NCI-H460 (cell line): ENCODE measurements around the gene ACAD8. TPM values are rescaled to one million over a fixed set of nuclear protein-coding genes. Genes with fewer than 3 reads are reported as not detected.
"Not testable (repeated sequence)": the region's sequence is repeated elsewhere in the genome, so short reads cannot be mapped to it uniquely, and the experiment has no call there.

Experiments used
- DNase-seq: peaks from one replicate; pipeline ENCODE4 v3.0.0-alpha.2; 2016; ENCODE audit warnings: low read depth; ENCODE audit errors: extremely low read depth
- total RNA-seq: library from RNA; depleted of rRNA; stranded (reverse); fragments of >200 nt; shearing (Covaris generic); gene quantifications from 2 replicates; pipeline ENCODE4 v1.2.3, GENCODE V29; 2014

The ACAD8 gene
- total RNA-seq, 1 experiment from 2014 or later, result 13.3 TPM

DNA sequence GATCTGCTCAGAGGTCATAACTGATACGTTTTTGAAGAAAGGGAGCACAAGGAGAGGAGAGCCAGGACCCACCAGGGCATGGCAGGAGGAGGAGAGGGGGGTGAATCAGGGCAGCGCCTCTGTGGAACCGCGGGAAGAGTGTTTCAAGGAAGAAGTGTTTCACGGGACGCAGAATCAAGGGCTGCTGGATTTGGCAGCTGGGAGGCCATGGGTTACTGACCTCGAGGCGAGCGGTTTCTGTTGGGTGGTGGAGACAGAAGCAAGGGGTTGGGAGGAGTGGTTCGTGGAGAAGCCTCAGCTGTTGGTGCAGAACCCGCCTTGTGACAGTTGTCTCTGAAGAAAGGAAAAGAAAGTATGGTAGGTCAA, 15.8 kb upstream of the ACAD8 start:
- DNase-seq, result no peak

DNA sequence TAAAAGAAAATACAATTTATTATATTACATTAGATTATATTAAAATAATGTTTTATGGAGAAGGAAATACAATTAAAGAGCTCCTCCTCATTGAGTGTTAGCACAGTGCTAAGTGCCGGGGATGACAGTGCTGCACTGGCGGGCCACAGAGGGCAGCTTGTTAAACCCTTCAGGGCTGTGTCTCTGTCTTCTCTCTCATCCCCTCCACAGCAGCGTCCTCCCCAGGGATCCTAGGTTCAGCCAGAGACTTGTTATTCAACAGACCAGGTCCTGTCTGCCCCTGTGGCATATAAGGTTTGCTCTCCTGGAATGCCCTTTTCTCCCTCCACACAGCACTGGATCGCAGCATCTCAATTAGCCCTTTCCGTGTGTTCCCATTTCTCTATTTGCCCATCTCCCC, 14.4 kb upstream of the ACAD8 start:
- no peak for DNase-seq

DNA sequence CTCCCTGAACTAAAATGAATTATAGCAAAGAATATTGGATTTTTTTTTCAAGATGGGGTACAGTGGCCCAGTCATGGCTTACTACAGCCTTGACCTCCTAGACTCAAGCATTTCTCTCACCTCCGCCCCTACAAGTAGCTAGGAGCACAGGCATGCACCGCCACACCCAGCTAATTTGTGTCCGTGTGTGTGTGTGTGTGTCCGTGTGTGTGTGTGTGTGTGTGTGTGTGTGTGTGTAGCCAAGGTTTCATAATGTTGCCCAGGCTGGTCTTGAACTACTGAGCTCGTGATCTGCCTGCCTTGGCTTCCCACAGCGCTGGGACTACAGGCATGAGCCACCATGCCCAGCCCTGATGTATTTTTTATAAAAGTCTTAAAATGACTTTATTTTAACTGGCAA, 12.8 kb upstream of the ACAD8 start:
- no peak for DNase-seq

DNA sequence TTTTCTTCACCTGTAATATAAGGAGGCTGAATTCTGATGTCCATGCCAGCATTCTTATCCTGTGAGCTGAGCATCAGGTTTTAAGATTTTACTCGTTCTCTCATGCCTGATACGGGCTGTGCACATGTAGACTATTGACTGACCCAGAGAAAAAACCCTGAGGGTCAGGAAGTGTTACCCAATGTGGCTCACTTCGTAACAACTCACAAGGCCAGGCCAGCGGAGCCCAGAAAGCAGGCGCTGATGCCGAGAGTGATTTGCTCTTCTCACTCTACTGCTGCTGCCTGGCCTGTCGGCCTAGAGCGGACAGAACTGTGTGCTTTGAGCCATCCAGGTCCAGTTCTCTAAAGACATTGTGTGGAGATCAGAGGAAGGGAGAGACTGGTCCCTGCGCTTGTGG, 11.0 kb upstream of the ACAD8 start:
- DNase-seq, result no peak

DNA sequence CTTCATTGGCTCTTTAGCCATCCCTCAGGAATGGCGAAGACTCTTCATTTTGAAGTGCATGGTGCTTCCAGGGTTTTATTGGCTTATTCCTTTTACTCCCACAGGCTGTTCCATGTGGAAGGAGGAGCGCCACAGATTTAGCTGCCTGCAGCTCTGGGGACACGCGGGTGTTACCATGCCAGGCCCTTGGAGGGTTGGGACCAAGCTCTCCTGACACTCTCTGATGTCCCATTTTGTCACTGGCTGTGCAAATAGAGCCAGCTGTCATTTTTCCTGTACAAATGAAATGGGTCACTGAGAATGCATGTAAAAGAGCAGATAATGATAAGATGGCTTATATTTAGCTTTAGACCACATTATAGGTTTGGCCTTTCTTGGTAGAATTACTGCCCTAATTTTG, 9.5 kb upstream of the ACAD8 start:
- DNase-seq, result no peak

DNA sequence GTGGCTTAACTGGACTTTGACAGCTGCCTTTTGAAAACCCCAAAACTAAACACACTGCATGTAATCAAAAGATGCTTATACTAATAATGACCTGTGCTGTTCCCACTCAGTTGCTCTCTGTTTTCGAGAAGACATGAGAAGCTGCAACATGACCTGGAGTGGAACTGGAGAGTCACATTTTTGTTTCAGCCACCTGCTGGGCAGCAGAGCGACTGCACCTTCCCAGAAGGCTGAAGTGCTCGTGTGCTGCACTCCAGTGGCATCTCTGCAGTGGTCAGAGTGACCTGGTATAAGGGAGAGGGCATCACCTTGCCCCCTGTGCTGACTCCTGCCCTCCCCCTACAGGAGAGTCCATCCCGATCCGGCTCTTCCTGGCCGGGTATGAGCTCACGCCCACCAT, 8.8 kb upstream of the ACAD8 start:
- DNase-seq, result no peak

DNA sequence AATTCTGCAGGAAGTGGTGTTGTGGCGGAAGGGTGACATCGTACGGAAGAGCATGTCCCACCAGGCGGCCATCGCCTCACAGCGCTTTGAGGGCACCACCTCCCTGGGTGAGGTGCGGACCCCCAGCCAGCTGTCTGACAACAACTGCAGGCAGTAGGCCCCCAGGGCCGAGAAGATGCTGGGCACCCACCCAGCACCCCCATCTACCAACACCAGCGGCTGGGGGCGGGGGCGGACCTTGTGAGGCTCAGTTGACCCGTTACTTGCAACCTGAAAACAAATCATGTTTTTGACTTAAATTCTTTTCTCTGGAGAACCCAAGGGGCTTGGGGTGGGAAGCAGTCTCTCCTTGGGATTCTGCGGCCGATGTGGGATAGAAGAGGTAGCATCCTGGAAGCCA, 7.9 kb upstream of the ACAD8 start:
- no peak for DNase-seq

DNA sequence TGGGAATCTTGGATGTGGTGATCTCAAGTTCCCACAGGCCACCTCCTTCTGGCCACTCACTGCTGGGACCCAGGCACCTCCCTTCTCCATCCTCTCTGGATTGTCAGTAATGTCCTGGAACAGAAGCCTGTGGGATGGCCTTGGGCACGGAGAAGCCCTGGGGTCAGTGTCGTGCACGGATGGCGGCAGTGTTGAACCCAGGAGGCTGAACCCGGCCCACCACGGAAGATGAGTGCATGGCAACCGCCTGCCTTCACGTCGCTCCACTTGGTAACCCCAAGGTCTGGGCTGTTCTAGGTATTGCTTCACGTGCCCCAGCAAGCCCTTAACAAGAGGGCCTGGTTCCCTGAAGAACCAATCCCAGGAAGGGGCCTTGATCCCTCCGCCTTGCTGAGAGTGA, 7.3 kb upstream of the ACAD8 start:
- DNase-seq, result no peak

DNA sequence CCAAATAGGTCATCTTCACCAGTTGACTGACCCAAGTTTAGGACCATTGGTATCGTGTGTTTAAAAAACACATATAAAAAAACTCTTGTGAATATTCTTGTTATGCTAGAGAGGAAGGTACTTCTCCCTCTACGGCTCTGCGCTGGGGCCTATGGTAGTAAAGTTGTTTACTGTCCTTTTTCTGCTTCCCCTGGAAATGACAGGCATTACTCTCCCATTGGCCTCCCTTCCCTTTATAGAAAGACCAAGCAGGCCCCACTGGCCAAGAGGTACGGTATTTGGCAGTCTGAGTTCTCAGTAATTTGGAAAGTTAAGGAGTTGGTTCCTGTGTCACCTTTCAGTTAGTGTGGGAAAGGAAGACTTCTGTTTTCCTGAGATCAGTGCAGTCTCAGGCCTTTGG, 6.7 kb upstream of the ACAD8 start:
- no peak for DNase-seq

DNA sequence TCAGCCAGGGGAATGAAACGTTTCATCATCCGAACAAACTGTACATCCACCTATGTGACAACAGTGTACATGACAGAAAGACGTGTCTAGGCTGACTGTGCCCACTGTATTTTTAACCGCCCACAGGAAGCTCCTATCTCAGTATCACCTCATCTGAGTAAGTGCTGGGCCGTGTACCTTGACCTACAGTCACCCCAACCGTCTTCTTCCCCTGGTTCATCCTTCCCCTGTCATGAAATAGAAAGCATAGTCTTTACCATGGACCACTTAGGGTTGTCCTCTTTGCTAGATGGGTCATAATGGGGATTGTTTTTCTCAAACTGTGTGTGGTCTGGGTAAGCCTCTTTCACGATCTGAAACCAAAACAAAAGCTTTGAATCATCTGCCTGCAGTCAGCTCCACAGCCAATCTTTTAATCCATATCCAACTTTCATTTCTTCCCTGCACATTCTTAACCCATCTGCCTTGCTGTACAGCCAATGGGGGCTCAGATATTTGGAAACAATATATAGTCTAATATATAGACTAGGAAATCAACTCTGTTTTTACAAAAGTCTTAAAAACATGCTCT, 4.4 kb upstream of the ACAD8 start:
- no peak for DNase-seq

DNA sequence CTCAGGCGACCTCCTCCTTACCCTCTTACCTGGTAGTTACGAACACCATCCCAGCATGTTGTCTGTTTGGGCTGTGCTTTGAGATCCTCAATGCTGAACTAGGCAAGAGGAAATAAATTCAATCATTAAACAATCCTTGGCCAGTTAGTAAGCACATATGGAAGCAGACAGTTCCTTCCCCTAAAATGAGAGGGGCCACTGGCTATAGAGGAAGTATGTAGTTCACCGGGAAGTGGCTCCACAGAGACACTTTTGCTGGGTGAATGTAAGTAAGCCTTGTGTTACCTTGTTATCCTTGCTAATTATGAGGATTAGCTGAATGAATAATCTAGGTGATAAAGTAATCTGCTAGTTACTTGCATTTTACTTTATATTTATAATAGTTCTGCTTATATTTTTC, 3.1 kb upstream of the ACAD8 start:
- DNase-seq, result no peak

DNA sequence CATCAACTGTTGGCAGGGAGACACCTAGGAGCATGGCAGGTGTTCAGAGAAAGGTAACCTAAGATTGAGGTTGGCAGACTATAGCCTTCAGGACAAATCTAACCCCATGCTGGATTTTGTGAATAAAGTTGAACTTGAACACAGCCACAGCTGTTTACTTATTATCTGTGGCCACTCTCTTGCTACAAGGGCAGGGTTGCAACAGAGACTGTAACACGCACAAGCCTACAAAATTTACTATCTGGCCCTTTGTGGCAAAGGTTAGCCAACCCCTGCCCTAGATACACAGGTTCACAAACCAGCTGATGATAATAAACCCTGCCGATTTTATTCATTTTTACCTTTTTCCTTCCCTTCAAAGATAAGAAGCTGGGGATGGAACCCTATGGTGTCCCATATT, 2.7 kb upstream of the ACAD8 start:
- no peak for DNase-seq

DNA sequence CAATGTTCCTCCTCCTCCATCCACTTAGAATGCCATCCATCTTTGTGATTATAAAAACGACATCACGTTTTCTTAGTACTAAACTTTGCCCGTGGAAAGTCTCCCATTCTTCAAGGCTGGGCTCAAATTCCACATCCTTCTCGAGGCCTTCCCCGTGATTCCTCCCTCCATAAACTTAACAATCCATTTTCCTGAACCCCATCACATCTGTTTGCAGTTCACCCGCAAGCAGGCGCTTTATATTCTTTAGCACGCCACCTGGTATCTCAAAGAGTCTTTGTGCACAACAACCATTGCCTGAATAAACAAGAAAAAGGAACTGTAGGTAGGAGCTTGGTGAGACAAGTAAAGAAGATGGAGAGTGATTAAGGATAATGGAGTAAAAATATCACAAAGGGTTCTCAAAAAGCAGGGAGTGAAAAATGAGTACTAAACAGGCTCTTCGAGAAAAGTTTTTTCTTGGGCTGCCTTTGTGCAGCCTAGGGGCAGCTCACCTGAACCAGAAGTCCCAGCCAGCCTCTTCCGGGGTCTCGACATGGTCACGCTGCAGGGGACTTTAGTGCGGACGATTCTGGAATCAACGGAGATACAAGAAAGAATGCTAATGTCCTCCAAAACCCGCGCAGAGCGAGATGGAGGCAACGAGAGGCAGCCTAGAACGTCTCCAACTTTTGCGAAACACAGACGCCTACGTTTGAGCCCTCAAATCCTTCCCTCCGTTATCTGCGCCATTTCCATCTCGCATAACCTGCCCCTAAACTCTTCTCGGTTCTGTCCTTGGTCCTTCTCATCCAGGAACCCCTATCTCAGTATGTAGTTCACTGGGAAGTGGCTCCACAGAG, 801 bp upstream of the ACAD8 start:
- DNase-seq, result no peak

DNA sequence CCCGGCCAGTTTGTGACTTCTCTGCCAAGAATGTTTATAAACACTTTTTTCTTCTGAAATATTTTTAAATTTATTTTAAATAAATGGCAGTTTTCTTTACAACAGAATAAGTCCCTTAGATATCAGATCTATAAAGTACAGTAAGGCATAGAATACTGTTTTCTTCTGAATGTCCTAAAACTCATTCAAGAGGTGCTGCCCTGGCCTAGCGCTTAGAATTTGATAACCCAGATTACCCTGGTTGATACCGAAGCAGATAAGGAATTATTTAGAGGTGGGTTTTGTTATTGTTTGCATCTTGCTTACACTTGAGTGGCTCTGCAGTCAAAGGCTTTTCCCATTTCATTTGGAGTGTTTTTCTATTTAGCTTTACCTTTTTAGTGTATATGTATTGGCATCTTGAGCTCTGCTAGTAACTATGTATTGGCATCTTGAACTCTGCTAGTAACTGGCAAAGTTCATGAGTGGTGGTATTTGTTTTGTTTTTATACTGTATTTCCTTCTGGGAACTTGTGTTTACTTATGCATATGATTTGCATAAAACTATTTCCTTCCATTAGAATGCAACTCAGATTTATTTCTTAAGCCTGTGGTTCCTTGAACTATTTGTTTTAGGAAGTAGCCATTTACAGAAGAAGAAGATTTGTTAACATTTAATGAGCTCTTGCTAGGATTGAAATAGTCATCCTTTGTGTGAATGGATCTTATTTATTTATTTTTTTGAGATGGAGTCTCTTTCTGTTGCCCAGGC, 1.2 kb downstream of the ACAD8 start:
- DNase-seq, result no peak

DNA sequence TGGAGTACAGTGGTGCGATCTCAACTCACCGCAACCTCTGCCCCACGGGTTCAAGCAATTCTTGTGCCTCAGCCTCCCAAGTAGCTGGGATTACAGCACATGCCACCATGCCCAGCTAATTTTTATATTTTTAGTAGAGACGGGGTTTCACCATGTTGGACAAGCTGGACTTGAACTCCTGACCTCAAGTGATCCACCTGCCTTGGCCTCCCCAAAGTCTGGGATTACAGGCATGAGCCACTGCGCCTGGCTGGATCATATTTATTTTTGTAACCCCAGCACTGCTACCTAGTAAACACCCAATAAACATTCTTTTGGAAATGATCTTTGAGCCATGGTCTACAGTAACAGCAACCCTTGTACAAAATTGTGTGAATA, 1.8 kb downstream of the ACAD8 start:
- not testable (repeated sequence) for DNase-seq

DNA sequence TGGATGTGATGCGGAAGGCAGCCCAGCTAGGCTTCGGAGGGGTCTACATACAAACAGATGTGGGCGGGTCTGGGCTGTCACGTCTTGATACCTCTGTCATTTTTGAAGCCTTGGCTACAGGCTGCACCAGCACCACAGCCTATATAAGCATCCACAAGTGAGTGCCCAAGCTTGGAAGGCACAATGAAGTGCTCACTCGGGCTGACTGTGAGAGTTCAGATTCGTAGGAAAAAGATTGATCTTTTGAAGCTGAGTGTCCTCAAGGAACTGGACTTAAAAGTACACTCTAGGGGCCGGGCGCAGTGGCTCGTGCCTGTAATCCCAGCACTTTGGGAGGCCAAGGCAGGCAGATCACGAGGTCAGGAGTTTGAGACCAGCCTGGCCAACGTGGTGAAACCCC, 3.7 kb downstream of the ACAD8 start:
- DNase-seq, result no peak

DNA sequence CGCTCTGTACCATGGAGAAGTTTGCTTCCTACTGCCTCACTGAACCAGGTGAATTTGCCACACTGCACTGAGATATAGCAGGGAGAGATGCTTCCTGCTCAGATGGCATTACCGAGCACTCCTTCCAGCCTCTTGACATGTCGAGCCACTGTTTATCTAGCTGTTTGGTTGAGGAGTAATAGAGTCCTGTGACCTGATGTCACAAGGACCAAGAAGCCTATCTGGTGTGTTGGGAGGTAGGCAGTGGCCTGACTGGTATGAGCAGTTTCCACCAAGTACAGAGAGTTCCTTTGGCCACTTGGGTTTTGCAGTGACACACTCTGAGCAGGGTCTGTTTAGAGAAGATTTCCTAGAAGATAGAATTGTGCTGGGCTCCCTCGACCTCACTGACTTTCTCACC, 5.2 kb downstream of the ACAD8 start:
- no peak for DNase-seq

DNA sequence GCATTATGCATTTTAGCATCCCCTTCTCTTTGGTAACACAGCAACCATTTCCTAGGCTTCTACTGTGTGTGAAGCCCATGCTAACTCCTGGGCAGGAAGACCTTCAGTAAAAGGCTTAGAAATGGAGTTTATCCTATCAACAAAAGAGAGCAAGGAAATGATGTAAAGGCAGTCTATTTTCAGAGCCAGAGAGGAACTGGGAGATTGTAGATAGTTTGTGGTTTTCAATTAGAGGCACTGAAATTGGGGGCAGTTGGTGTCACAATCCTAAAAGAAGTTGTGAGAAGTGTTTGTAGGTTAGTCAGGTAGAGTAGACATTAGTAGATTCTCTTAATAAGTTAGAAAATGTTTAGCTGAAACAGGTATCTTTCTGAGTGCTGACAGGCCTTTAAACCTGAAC, 7.1 kb downstream of the ACAD8 start:
- no peak for DNase-seq

DNA sequence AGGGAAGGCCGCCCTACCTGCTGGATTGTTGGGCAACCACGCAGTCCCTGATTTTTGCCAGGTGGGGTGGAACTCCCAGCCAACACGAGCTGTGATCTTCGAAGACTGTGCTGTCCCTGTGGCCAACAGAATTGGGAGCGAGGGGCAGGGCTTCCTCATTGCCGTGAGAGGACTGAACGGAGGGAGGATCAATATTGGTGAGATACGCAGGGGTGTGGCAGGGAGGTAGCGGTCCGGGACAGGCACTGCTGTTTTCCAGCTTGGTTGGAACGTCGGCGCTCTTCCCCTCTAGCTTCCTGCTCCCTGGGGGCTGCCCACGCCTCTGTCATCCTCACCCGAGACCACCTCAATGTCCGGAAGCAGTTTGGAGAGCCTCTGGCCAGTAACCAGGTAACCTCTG, 7.6 kb downstream of the ACAD8 start:
- DNase-seq, result no peak

DNA sequence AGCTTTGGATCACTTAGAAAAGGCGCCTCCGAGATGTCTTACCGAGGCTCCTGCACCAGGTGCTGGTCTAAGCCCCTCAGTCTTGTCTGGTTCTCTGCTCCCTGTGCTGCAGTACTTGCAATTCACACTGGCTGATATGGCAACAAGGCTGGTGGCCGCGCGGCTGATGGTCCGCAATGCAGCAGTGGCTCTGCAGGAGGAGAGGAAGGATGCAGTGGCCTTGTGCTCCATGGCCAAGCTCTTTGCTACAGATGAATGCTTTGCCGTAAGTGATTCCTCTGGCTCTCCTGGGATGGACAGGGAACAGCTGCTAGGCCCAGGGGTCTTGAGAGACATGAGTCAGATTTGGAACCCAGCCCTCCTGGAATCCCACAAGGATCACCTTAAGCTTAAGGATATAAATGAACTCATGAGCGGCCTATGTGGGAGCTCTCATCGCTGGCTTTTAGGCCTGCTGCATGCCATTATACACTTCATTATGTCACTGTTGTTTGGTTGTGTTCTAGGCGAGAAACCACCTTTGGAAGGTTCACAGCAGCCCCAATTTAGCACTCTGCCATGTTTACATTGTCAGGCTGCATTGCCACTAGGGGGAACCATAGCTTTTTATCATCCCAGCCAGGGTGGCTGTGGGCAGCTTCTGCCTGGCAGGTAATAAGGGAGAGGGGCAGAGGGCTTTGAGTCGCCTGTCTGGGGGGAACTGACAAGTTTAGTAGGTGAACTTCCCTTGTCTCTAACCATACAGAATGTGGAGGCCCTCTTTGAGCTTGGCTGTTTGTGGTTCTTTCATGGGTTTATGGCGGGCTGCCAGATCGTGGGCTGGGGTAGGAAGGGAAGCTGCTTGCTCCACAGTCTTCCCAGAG, 8.5 kb downstream of the ACAD8 start:
- no peak for DNase-seq
